Ovary (tissue), 9 donors: ENCODE data around the gene COBL. TPM values are rescaled to one million over a fixed set of nuclear protein-coding genes. Genes with fewer than 3 reads are reported as not detected.

Source experiments
- DNase-seq, 5 donors: peaks; one replicate each; pipeline ENCODE4 v3.0.0-alpha.2; 2019 to 2020
- H3K27ac ChIP-seq, 2 donors: fragments of 200-600 bp; one replicate each; pipeline versions ENCODE4 v1.5.1 to v1.8.0; 2019 to 2022
- H3K27me3 ChIP-seq: fragments of 200-600 bp; one replicate; pipeline ENCODE4 v1.8.0; 2022
- H3K36me3 ChIP-seq: fragments of 200-600 bp; sonication (generic); one replicate; pipeline ENCODE4 v1.5.1; 2019
- H3K4me1 ChIP-seq: one replicate; pipeline ENCODE4 v1.8.1; 2013; ENCODE audit warnings: mild to moderate bottlenecking, moderate library complexity; ENCODE audit not compliant: insufficient read depth
- H3K4me3 ChIP-seq: fragments of 200-600 bp; sonication (generic); one replicate; pipeline ENCODE4 v1.5.1; 2017
- H3K9me3 ChIP-seq, 2 donors: fragments of 200-600 bp in 1 of 2; sonication (generic) in 1 of 2; one replicate each; pipeline versions ENCODE4 v1.5.1 to v1.8.1; 2013 to 2019; ENCODE audit warnings: mild to moderate bottlenecking in 1 of 2, moderate library complexity in 1 of 2
- CTCF ChIP-seq, 3 donors: fragments of 450-650 bp in 2 of 3; fragments of 200-600 bp in 1 of 3; IDR thresholded peaks; one replicate each; pipeline versions ENCODE4 v1.5.1 to v1.8.0; 2016 to 2022; ENCODE audit warnings: antibody characterized with exemption in 3 of 3, mild to moderate bottlenecking in 1 of 3
- EP300 ChIP-seq: sonication (generic); formaldehyde crosslinking; IDR thresholded peaks from one replicate; pipeline ENCODE4 v1.6.1; 2017; ENCODE audit warnings: antibody characterized with exemption
- POLR2A ChIP-seq: fragments of 450-650 bp; IDR thresholded peaks from one replicate; pipeline ENCODE4 v1.6.1; 2017; ENCODE audit warnings: antibody characterized with exemption, mild to moderate bottlenecking, moderate library complexity
- WGBS, 3 donors: extraction: QIAGEN DNeasy Blood & Tissue Kit in 1 of 3; methylation state at CpG; one replicate each; pipeline versions ENCODE4 v1.1.5 to v1.1.7; 2013 to 2017; 5-methylcytosine and 5-hydroxymethylcytosine counted together
- intact Hi-C, 4 donors: fragments of 100-400 bp; cut with DNase I; formaldehyde crosslinking; loops; one replicate each; pipeline versions ENCODE4 v1.11.0 to v1.15.1; 2022 to 2023
- polyA plus RNA-seq, 2 donors: library from polyadenylated mRNA; stranded (reverse); fragments of 200-250 nt in 1 of 2; fragments of 350-450 nt in 1 of 2; fragmentation: Illumina TruSeq in 1 of 2; extraction: RNeasy Lipid Tissue Mini Kit (QIAGEN cat#74804) in 1 of 2; gene quantifications; one replicate each; pipeline ENCODE4 v1.2.3, GENCODE V29; 2013 to 2014
- total RNA-seq, 7 donors: library from RNA; depleted of rRNA in 2 of 7; stranded (reverse); fragments of >200 nt in 2 of 7; fragmentation: NEBNext Ultra II Directional in 3 of 7; extraction: Animal tissue kit (Norgen Biotek cat#: 25700) in 3 of 7; gene quantifications; one replicate each; pipeline versions ENCODE4 v1.1.0 to v1.2.4, GENCODE V29; 2016 to 2023
- donor health status: DM: no; HTN: no; CAD: no; lungs with moderate emphysema.
- donor health status: DM: no; HTN: no; CAD: no.
- donor health status: Bipolar disorder and iron deficiency.
- donor health status: DM: yes; HTN: yes; CAD: no.
- donor health status: DM: no; HTN: no; CAD: no.
- donor health status: DM: yes; HTN: yes; CAD: no.

Gene COBL
- total and polyA plus RNA-seq, 9 donors: 0.87 to 33.4 (median 3.9) TPM

GRCh38 chr7:51045319-51046102, 271.1 kb downstream of the COBL start:
- Histone ChIP-seq H3K4me1 (no peaks in the 10 kb centered on the region), H3K36me3 (no peaks in the 10 kb centered on the region), H3K4me3 (no peak overlapping the region), H3K27ac (no peak overlapping the region), H3K27me3 (no peaks in the 10 kb centered on the region), H3K9me3 (no peaks in the 10 kb centered on the region)
- DNase-seq: no peak
- intact Hi-C loops: no loop called here
- 79 to 85% (median 81%) methylated on average over 14 of the region's 14 CpGs for WGBS, 3 donors
- TF ChIP-seq CTCF (IDR thresholded peaks at IDR 0.05) (no peak), EP300 (no peak), POLR2A (no peak)

GRCh38 chr7:51043461-51043860, 273.1 kb downstream of the COBL start:
- DNase-seq: no peak
- no peaks in the 10 kb centered on the region for H3K36me3 ChIP-seq
- intact Hi-C loops: no loop called here
- TF ChIP-seq EP300 (no peak), POLR2A (no peak), CTCF (IDR thresholded peaks at IDR 0.05) (no peak)
- H3K9me3 ChIP-seq: no peaks in the 10 kb centered on the region
- WGBS, 3 donors: 71 to 75% (median 73%) methylated on average over 14 of the region's 14 CpGs
- no peak overlapping the region for H3K27ac ChIP-seq
- no peaks in the 10 kb centered on the region for H3K27me3 ChIP-seq
- H3K4me3 ChIP-seq: no peak overlapping the region
- H3K4me1 ChIP-seq: no peaks in the 10 kb centered on the region

- no peak for DNase-seq
- Histone ChIP-seq H3K27ac (no peak overlapping the region), H3K4me1 (no peaks in the 10 kb centered on the region), H3K36me3 (no peaks in the 10 kb centered on the region), H3K9me3 (no peaks in the 10 kb centered on the region), H3K4me3 (no peak overlapping the region), H3K27me3 (no peaks in the 10 kb centered on the region)
- WGBS, 3 donors: 55 to 61% (median 56%) methylated on average over 6 of the region's 6 CpGs
- TF ChIP-seq POLR2A: no peak
- no peak for TF ChIP-seq EP300
- TF ChIP-seq CTCF (IDR thresholded peaks at IDR 0.05): no peak
- intact Hi-C loops: no loop called here
Observed at GRCh38 chr7:51040787-51041186, 275.8 kb downstream of the COBL start.

GRCh38 chr7:51038573-51038972, 278.0 kb downstream of the COBL start:
- peaks cover 1% of the 10 kb centered on the region for H3K4me1 ChIP-seq
- H3K27me3 ChIP-seq: no peaks in the 10 kb centered on the region
- H3K36me3 ChIP-seq: no peaks in the 10 kb centered on the region
- no peak for DNase-seq
- TF ChIP-seq CTCF (IDR thresholded peaks at IDR 0.05): no peak
- no peak for TF ChIP-seq EP300
- TF ChIP-seq POLR2A: no peak
- H3K9me3 ChIP-seq: no peaks in the 10 kb centered on the region
- WGBS, 3 donors: 86 to 90% (median 89%) methylated on average over 3 of the region's 3 CpGs
- no peak overlapping the region for H3K27ac ChIP-seq
- no peak overlapping the region for H3K4me3 ChIP-seq
- intact Hi-C loops: no loop called here
